ENCODE measurements around the gene HNRNPCL1.
"Not testable (repeated sequence)": the region's sequence is repeated elsewhere in the genome, so short reads cannot be mapped to it uniquely, and the experiment has no call there.

The HNRNPCL1 gene

DNA sequence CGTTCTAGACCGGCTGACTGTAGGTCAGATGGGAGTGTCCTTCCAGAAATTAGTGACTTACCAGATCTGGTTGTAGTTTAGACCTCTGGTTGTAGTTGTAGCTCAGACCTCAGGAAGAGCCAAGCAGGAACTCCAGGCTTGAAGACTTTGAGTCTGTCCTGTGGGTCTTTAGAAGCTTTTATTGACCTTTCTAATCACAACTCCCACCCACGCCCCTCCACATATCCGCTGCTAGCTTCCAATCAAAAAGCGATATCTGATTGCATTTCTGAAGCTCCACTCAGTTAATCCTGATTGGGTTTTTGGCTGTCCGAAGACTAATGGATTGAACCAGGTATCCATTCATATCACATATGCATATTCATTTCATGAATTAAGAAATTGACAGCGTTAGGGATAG is at the start of gene HNRNPCL1:
Gene HNRNPCL1 (minus strand): TSS at position 101 of the 400 bp plus-strand sequence. CDS start 431 bp downstream, outside the sequence.
- not testable (repeated sequence) for DNase-seq (ENCODE audit: insufficient read length, low spot score); FAIRE-seq

DNA sequence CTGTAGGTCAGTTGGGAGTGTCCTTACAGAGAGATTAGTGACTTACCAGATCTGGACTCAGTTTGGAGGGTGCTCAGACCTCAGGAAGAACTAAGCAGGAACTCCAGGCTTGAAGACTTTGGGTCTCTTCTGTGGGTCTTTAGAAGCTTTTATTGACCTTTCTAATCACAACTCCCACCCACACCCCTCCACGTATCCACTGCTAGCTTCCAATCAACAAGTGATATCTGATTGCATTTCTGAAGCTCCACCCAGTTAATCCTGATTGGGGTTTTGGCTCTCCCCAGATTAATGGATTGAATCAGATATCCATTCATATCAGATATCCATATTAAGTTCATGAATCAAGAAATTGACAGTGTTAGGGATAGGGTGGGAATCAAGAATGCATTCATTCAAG is 49.6 kb upstream of the HNRNPCL1 start, which contains the start of gene PRAMEF10:
Gene PRAMEF10 (minus strand): TSS at position 101 of the 400 bp plus-strand sequence. CDS start 2,423 bp downstream, outside the sequence.
- FAIRE-seq; DNase-seq (ENCODE audit: insufficient read length, low spot score): not testable (repeated sequence)

DNA sequence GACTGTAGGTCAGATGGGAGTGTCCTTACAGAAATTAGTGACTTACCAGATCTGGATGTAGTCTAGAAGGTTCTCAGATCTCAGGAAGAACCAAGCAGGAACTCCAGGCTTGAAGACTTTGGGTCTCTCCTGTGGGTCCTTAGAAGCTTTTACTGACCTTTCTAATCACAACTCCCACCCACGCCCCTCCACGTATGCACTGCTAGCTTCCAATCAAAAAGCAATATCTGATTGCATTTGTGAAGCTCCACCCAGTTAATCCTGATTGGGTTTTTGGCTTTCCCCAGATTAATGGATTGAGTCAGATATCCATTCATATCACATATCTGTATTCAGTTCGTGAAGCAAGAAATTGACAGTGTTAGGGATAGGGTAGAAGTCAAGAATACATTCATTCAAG is 37.6 kb upstream of the HNRNPCL1 start, which contains the start of gene PRAMEF4:
Gene PRAMEF4 (minus strand): TSS at position 101 of the 400 bp plus-strand sequence. CDS start 2,807 bp downstream, outside the sequence.
- DNase-seq (ENCODE audit: insufficient read length, low spot score); FAIRE-seq: not testable (repeated sequence)

DNA sequence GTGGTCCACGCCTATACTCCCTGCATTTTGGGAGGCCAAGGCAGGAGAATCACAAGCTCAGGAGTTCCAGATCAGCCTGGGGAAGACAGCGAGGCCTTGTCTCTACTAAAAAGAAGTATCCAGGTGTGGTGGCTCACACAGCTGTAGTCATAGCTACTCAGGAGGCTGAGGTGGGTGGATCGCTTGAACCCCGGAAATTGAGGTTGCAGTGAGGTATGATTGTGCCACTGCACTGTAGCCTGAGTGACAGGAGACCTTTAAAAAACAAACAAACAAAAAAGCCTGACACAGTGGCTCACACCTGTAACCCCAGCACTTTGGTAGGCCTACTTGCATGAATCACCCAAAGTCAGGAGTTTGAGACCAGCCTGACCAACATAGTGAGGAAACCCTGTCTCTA is 29.9 kb upstream of the HNRNPCL1 start:
- DNase-seq (ENCODE audit: insufficient read length, low spot score); FAIRE-seq: not testable (repeated sequence)

DNA sequence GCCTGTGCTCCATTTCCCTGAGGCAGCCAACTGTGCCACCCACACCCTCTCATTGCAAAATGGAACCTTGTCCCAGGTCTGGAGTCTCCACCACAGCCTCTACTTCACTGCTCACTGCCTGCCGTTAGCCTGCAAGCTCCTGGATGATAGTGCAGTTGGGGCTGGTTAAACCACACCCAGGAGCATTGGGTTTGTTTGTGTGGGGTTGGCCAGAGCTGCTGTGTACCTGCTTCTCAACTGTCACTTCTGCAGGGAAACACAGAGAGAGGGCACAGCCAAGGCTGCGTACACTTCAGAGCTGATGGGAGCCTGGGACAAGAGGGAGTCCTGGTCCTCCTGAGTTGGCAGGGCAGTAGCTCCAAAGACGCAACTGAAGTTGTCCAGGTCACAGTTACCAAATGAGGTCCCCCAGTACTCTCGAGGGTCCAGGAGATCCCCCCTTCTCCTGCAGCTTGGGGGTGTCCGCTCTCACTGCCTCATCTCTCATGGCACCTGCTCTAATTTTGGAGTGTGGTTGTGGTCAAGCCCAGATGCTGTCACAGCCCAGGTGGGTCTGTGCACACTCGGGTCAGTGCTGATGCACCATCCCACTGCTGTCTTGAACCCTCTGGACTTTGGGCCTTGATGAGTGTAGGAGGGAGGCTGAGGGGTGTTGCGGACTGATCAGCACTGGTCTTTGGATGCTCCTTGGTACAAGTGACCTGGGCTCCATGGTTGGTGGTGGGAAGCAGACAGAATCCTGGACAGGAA is 14.8 kb upstream of the HNRNPCL1 start:
- DNase-seq (ENCODE audit: insufficient read length, low spot score); FAIRE-seq: not testable (repeated sequence)

DNA sequence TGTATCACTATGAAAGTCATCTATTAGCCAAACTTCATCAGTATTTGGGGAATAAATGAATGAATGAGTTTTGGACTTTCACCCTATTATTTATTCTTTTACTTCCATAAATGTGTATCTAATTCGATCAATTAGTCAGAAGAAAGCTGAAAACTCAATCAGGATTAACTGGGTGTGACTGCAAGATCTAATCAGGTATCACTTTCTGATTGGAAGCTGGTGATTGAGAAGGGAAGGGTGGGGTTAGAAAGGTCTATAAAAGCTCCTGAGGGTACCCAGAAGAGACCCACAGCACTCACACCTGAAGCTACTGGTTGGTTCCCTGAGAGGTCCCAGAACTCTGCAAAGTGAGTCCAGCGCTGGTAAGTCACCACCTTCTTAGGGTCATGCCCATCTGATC is 8.3 kb upstream of the HNRNPCL1 start, which contains the start of gene PRAMEF2:
Gene PRAMEF2 (plus strand): TSS at position 301 of the 400 bp plus-strand sequence. CDS start 1,924 bp downstream, outside the sequence.
- FAIRE-seq, result not testable (repeated sequence)

DNA sequence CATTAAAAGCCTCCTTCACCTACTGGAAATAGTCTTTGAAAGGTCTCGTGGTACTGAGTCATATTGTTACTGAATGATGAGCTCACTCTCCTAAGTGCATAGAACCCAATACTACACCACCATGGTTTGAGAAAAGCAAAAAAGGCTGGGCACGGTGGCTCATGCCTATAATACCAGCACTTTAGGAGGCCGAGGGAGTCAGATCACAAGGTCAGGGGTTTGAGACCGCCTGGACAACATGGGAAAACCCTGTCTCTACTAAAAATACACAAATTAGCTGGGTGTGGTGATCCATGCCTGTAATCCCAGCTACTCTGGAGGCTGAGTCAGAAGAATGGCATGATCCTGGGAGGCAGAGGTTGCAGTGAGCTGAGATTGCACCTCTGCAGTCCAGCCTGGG is 3.3 kb upstream of the HNRNPCL1 start:
- FAIRE-seq (no peak), DNase-seq (ENCODE audit: insufficient read length, low spot score) (no peak)

More for the DNA sequence above, 8.3 kb upstream of the HNRNPCL1 start, which contains the start of gene PRAMEF2:
- DNase-seq (ENCODE audit: insufficient read length, low spot score), result not testable (repeated sequence)

DNA sequence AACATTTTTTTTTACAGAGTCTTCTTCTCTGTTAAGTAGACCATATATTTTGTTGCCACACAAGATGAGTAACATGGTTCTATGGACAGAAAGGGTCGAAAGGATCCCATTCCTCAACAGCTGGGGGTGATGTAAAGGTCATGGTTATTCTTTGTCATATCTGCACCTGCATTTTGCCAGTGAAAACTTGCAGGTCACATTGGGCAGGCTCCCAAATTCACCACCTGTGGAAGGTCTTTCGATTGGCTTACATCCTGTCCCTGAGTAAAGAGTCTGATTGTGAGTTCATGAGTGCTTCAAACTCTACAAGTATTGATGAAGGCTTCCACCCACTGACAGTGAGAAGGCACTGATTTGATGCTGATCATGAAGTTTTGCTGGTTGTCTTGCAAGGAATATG is 15.3 kb downstream of the HNRNPCL1 start:
- FAIRE-seq; DNase-seq (ENCODE audit: insufficient read length, low spot score): not testable (repeated sequence)

DNA sequence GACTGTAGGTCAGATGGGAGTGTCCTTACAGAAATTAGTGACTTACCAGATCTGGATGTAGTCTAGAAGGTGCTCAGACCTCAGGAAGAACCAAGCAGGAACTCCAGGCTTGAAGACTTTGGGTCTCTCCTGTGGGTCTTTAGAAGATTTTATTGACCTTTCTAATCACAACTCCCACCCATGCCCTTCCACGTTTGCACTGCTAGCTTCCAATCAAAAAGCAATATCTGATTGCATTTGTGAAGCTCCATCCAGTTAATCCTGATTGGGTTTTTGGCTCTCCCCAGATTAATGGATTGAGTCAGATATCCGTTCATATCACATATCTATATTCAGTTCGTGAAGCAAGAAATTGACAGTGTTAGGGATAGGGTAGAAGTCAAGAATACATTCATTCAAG is 17.2 kb downstream of the HNRNPCL1 start, which contains the start of gene PRAMEF11:
Gene PRAMEF11 (minus strand): TSS at position 101 of the 400 bp plus-strand sequence. CDS start 2,621 bp downstream, outside the sequence.
- DNase-seq (ENCODE audit: insufficient read length, low spot score); FAIRE-seq: not testable (repeated sequence)

DNA sequence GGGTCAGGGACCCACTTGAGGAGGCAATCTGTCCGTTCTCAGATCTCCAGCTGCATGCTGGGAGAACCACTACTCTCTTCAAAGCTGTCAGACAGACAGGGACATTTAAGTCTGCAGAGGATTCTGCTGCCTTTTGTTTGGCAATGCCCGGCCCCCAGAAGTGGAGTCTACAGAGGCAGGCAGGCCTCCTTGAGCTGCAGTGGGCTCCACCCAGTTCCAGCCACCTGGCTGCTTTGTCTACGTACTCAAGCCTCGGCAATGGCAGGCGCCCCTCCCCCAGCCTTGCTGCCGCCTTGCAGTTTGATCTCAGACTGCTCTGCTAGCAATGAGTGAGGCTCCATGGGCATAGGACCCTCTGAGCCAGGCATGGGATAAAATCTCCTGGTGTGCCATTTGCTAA is 29.5 kb downstream of the HNRNPCL1 start:
- FAIRE-seq; DNase-seq (ENCODE audit: insufficient read length, low spot score): not testable (repeated sequence)

DNA sequence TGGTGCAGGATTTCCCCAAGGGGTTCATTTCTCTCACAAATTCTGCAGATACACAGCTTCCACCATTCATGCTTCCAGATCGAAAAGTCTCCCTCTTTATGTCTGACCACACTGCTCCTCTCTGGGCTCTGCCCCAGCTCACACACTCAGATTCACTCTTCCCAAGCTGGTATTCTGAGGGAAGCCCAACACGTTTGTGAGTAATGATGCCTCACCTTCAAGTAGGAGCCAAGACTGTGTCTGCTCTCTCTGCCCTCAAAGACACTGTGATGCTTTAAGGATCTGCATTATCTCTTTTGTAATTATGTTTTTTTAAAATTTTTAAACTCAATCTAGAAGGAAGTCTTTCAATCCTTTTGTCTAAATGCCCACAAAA is 37.1 kb downstream of the HNRNPCL1 start:
- no peak for DNase-seq (ENCODE audit: insufficient read length, low spot score)
- FAIRE-seq, result no peak

DNA sequence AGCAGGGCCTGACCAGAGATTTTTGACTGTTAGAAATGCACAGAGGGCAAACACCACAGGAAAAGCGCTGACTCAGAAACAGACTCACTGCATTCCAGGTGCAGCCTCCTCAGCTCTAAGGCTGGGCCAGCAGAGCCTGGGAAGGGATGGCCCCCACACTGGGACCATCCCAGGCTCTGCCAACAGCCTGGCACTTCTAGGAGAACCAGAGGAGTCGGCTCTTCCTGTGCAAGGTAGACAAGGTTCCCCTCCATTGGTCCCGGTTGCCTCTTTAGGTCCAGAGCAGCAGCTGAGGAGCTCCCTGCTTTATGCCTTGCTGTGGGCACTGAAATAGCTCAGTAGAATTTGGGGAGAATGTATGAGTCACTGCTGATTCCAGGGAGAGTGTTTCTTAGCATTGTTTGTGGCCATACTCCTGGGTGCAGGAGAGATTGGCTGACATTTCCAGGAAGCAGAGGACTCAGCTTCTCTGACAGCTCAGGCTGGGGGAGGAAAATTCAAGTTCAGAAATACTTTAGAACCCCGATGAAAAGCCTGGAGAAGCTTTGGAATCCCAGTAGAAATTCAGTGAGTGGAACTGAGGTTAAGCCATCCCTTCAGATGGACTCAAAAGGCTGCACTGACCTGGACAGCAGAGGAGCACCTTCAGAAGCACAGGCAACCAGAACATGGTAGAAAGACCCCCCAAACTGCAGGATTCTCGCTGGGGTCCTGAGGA is 37.7 kb downstream of the HNRNPCL1 start:
- no peak for FAIRE-seq

DNA sequence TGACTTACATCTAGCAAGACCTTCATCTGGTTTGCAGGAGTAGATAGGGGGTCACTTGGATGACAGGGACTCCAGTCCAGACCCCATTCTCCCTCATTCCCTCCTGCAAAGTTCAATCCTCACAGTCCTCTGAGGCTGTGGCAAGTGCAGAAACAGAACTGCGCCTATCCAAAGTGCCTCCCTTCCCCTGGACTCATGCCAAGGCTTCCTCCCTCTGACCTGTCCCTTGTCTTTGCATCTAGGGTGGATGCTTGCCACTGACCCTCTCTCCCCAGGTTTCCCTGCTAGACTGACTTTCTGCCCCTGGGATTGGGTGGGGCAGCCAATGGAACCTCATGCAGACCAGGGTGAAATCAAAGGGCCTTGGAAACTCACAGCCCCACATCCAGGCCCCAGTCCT is 38.6 kb downstream of the HNRNPCL1 start:
- FAIRE-seq, result no peak
- no peak for DNase-seq (ENCODE audit: insufficient read length, low spot score)

More for the DNA sequence above, 37.7 kb downstream of the HNRNPCL1 start:
- no peak for DNase-seq (ENCODE audit: insufficient read length, low spot score)

DNA sequence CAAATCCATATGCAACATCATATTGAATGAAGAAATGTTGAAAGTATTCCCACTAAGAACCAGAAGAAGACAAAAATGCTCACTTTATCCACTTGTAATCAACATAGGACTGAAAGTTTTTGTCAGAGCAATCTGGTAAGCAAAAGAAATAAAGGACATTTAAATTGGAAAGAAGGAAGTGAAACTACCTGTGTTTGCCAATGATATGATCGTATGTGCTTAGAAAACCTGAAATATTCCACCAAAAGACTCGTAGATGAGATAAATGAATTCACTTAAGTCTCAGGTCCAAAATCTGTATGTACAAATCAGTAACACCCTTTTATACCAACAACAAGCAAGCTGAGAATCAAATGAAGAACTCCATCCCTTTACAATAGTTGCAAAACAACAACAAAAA is 48.8 kb downstream of the HNRNPCL1 start:
- DNase-seq (ENCODE audit: insufficient read length, low spot score), result no peak
- no peak for FAIRE-seq

DNA sequence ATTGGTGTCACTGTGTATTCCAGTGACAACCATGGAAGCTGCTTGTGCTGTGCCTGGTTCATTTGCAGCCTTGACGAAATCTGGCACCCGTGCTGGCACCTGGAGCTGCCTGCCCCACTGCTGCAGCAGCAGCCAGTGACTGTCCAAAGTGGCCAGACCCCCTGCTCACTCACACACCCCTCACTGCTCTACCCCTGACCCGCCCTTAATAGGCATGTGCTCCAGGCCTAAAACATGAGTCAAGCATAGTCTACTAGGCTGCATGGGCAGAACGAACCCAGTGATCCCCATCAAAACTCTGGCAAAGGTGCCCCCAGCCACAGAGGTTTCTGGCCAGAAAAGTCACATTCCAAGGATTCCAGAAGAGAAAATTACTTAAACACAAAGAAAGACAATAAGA is 49.6 kb downstream of the HNRNPCL1 start:
- no peak for DNase-seq (ENCODE audit: insufficient read length, low spot score)

More for the DNA sequence above, 49.6 kb downstream of the HNRNPCL1 start:
- FAIRE-seq, result no peak
